OCI-M2 (cell line): ENCODE data around the gene TRMO.
A peak's percentile ranks its signal among the peaks of the same experiment; 100 is the strongest.
"Not testable (repeated sequence)": the region's sequence is repeated elsewhere in the genome, so short reads cannot be mapped to it uniquely, and the experiment has no call there.

Experiments
- DNase-seq: peaks from one replicate; lab custom pipeline; 2025; ENCODE audit not compliant: unreplicated experiment; lab: John Stamatoyannopoulos, UW

The TRMO gene, protein sequence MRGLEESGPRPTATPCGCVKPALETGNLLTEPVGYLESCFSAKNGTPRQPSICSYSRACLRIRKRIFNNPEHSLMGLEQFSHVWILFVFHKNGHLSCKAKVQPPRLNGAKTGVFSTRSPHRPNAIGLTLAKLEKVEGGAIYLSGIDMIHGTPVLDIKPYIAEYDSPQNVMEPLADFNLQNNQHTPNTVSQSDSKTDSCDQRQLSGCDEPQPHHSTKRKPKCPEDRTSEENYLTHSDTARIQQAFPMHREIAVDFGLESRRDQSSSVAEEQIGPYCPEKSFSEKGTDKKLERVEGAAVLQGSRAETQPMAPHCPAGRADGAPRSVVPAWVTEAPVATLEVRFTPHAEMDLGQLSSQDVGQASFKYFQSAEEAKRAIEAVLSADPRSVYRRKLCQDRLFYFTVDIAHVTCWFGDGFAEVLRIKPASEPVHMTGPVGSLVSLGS

DNA sequence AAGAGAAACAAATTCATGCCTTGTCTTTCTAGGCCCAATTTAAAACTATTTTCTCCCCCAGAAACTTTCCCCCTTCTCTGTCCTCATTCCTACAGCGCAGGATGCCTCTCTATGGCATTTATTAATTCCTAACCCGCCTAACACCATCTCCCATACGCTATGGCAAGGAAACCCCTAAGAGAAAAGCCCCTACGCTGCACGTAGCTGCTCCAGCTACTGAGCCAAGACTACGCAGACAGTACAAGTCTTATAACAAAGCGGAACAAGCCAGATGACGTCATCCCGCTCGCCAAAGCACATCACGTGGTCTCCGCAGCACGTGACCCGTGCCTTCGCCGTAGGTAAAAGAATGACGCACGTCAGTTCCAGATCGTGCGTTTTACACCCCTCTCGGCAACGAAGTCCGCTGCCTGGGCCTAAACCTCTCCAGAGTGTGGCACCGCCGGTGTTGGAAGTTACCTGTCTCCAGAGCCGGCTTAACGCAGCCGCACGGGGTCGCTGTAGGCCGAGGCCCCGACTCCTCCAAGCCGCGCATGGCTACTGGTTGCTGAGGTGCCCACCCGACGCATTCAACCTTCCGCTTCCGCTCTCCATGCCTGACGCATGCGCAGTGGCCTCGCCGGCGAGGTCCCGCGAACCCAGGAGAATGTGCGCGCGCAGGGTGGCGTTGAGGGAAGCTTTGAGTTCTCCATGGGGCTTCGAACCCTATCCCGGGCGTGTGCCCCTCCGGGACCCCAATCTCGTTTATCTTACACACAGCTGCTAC, at the start of gene TRMO:
TSS of gene TRMO (minus strand) at position 542 of the 766 bp plus-strand sequence. CDS start at position 535, 7 bp downstream.
- peak; percentile 97 for DNase-seq

DNA sequence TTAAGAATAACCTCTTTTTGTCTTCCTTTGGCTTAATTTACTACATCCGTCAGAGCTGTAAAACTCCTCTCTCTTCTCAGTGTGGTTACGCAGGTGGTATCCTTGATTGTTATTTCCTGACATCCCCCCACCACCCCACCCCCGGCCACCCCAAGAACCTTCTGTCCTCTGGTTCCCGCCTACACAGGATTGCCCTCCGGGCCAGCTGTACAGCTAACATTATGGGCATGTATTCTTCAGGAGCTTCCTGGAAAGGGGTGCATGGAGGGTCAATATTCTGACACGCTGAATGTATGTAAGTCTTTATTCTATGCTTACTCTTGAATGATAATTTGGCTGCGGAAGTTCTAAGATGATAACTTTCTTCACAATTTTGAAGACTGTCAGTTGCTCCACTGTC, 47.9 kb upstream of the TRMO start:
- DNase-seq, result no peak

DNA sequence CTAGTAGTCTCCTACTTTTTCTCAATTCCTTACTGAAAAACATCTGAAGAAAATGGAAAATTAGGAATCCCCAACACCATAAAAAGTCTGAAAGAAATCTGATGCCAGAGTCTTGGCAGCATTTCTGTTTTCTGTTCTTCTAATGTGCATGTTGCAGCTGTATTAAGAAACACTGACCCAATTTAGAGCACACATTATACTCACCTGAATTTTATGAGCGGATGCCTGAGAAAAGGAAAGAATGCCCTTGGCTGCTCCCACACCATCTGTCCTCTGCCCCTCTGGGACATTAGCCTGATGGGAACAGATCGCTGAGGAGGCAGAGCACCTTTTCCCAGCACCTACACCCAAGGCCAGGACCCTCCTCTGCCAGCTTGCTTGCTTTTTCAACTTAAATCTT, 46.7 kb upstream of the TRMO start:
- no peak for DNase-seq

DNA sequence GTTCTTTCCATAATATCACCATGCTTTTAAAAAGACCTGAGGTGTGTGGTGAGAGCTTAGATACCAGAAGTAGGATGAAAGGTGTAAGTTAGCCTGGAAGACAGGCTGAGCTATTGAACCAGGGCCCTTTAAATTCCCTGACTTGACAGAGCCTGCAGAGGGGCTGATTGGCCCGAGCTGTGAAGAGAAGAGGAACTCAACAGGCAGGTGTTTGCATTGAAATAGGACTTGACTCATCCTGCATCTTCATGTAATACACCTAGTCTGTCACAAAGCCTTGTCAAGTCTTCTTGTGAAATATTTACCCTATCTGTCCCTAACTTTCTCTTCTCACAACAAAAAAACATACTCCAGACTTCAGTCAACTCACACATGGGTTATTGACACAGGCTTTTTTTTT, 44.2 kb upstream of the TRMO start:
- no peak for DNase-seq

DNA sequence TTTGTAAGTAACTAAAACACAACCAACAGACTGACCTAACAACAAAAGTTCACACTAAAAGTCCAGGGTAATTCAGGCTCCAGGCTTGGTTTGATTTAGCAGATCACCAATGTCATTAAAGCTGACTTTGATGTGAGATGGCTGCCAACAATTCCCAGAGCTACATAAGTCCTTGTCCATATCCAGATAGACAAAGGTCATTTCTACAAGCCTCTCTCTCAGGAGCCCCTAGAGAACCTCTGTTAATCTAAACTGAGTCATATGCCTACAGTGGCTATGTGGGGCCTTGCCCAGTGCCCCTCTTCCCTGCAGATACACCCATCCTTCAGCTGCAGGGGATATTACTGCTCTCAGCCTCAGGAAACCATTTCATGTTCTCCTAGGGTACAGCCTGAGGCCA, 42.6 kb upstream of the TRMO start:
- DNase-seq, result no peak

DNA sequence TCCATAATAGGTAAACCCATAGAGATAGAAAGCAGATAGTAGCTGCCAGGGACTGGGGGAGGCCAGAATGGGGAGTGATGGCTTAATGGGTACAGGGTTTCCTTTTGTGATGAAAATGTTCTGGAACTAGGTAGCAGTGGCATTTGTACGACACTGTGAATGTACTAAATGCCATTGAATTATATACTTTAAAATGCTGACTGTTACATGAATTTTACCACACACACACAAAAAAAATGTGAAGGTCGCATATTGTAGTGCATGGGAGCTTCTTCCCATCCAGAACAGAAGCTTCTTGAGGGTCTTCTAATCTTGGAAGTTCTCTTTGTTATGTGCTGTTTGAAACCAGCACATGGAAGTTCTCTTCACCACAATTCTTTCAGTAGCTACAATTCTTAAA, 40.9 kb upstream of the TRMO start:
- DNase-seq, result no peak

DNA sequence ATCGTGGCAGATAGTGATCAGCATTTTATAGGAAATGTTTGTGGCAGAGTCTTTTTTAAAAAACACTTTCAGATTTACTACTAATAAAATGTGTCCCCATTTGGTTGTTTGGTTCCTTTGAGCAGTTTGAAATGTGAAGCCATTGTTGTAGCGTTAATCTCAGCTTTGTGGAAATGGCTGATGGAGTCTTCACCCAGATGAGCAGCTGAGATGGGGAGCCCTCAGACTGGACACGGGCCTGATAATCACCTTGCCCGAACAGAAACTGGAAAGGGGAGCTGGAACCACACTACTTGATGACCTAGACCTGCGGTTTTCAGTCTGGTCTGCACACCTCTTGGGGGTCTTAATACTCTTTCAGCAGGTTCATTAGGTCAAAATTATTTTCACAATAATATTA, 40.3 kb upstream of the TRMO start:
- no peak for DNase-seq

DNA sequence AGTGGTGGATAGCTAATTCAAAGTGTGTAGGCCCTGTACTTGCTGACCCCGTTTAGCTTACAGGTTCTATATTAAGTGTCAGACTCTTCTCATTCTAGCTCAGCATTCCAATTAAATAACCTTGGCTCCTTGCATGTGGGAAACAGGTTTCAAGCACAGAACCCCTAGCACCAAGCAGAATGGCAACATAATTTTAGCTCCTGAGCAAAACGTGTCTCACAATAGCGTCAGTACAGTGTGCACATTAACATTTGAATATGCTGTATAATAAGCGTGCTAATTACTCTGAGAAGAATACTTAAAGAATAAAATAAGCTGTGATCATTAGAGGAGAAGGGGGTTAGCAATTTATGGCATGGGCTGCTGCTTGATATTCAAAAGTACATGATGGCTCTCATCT, 39.8 kb upstream of the TRMO start:
- DNase-seq, result no peak

DNA sequence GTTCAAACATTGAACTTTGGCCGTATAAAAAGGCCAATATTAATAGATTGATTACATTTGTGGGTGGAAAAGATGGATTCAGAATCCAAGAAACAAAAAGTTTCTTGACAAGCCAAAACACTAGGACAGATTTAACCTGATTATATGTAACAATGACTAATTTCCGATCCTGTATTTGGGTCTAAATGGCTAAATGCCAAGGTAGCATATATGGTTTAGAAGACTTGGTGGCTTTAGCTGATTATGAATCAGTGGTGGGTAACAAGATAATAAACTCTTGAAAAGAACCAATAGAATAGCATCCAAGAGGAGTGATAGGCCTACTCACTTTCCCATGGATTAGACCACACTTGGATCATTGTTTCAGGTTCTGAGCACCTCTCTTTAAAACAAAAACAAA, 39.1 kb upstream of the TRMO start:
- DNase-seq, result no peak

DNA sequence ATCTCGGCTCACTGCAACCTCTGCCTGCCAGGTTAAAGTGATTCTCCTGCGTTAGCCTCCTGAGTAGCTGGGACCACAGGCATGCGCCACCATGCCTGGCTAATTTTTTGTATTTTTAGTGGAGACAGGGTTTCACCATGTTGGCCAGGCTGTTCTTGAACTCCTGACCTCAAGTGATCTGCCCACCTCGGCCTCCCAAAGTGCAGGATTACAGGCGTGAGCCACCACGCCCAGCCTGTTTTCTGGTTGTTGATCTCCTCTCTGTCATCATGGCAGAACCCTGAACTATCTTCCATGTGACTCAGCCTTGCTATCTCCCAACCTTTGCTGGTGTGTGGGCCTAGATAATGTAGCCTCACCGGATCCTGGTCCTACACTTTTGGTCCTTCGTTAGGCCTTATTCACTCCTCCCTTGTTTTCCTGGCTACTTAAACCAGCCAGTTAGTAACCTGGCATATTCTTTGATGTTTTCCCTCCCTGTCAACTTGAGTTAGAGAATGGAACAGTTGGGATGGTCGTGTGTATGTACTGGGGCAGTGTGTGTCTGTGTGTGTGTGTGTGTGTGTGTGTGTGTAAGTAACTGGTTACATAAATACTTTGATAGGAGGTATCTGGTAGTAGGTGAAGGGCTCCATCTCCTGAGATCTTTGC, 38.5 kb upstream of the TRMO start:
- DNase-seq, result peak; percentile 66

DNA sequence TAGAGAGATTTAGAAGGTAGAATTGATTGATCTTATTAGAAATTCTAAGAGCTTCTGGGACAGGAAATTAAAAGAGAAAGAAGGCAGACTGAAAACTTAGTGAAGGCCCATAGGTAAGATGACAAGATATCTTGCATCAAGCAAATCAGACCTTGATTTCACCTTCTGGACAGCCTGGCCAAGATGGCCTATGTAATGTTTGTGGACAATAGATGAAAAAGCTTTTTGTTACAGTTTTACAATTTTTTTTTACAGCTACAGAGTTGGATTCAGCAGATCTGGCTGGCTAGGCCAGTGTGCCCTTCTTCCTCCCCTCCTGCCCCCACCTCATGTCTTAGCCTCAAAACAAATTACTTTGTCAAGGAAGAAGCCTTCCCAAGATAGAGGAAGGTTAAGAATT, 37.3 kb upstream of the TRMO start:
- no peak for DNase-seq

DNA sequence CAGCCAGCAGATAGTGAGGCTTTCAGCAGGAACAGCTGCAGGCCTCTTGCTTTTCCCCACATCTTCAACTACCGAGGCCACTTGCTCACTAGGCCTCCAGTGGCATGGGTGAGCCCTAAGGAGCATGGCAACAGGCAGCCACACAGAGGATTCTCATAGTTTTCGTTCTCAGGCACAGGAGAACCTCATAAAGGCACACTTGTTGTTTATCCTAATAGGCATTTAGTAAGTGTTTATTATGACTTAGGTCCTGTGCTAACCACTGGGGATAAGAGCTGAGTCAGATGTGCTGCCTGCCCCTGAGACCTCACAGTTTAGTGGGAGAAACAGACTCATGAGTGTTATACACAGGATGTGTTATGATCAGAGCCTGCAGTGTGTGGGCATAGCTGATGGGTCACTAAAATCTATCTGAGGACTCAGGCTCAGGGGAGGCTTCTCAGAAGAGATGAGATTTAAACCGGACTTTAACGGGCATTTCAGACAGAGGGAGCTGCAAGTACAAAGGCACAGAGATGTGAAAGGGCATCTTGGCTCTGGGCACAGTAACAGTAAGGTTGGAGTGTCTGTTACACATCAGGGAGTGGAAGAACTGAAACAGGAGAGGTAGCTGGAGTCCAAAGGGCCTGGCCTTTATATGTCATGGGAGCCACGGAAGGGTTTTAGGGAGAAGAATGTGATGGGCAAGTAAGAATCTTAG, 36.7 kb upstream of the TRMO start:
- DNase-seq, result no peak

DNA sequence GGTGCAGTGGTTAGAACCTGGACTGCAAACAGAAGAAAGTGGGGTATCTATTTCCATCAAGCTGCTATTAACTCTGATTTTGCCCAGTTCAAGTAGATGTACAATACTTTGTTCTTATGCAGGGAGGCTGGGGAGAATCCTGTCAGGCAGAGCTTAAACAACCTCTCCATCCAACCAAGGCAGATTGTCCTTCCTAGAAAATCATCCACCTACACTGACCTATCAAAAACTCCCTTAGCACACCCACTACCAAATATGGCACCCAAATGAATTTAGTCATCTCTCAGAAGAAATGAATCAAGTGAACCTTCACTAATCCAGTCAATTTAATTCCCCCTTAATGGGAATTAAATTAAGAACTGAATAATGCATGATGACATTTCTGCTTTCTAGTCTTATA, 34.0 kb upstream of the TRMO start:
- DNase-seq, result no peak

DNA sequence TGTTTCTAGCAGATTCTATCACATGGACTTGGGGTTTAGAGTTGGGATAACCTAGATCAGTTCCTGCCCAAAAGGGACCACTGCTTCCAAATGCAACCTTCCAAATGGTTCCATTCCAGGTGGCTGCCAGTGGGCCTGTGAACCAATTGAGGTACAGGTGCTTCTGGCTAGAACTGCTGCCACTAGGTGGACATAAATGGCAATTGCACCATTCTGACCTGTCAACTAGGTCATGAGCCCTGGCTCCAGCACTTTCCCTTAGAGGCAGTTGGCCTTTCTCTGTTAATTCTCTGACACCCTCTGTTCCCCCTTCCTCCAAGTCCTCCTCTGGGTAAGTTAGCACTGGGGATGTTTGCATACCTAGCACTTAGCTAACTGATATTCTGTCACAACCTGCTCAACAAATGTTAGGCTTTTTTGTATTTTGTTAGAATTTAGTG, 32.3 kb upstream of the TRMO start:
- no peak for DNase-seq

DNA sequence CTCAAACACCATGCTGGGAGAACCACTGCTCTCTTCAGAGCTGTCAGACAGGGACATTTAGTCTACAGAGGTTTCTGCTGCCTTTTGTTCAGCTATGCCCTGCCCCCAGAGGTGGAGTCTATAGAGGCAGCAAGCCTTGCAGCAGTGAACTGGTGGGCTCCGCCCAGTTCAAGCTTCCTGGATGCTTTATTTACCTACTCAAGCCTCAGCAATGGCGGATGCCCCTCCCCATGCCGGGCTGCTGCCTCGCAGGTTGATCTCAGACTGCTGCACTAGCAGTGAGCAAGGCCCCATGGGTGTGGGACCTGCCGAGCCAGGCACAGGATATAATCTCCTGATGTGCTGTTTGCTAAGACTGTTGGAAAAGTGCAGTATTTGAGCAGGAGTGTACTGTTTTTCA, 28.6 kb upstream of the TRMO start:
- not testable (repeated sequence) for DNase-seq

DNA sequence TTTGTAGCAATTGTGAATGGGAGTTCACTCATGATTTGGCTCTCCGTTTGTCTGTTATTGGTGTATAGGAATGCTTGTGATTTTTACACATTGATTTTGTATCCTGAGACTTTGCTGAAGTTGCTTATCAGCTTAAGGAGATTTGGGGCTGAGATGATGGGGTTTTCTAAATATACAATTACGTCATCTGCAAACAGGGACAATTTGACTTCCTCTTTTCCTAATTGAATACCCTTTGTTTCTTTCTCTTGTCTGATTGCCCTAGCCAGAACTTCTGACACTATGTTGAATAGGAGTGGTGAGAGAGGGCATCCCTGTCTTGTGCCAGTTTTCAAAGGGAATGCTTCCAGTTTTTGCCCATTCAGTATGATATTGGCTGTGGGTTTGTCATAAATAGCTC, 24.8 kb upstream of the TRMO start:
- not testable (repeated sequence) for DNase-seq

DNA sequence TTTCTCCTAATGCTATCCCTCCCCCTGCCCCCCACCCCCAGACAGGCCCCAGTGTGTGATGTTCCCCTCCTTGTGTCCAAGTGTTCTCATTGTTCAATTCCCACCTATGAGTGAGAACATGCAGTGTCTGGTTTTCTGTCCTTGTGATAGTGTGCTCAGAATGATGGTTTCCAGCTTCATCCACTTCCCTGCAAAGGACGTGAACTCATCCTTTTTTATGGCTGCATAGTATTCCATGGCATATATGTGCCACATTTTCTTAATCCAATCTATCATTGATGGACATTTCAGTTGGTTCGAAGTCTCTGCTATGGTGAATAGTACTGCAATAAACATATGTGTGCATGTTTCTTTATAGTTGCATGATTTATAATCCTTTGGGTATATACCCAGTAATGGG, 23.2 kb upstream of the TRMO start:
- DNase-seq, result not testable (repeated sequence)

DNA sequence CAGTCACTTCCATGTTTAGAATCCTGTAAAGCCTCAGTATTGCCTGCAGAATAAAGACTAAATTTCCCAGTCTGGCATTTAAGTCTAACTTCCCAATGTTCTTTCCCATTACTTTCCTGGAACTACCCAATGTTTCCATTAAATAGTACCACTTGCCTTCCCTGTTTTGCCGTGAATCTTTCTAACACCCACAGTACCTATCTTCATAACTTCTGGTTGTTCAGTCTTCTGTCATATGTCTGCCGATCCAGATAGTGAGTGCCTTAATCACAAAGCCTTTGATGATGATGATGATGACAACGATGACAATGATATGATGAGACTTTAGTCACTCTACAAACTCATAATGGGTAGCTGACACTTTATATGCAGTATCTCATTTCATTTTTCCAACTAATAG, 22.3 kb upstream of the TRMO start:
- no peak for DNase-seq

DNA sequence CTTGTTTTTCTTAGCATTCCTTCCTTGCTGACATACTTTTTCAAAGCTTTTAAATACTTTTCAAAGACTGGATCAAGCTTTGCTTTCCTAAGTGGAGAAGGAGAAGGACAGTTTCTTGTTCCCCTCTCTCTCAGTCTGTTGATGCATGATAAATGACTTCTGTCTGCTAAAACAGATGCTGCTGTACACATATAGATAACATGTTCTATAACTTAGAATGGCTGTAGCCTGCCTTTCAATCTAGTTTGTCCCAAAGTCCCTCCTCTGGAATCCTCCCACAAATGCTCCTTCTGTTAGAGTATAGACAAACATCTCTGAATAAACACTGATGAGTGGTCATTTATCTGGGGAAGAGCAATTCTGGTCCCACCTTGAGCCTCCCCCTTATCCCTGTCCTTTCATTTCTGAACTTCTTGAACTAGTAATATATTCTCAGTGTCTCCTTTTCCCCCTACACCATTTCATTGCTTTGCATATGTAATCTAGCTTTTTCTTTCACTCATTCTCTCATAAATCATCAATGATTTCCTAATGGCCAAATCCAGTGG, 21.1 kb upstream of the TRMO start:
- peak; percentile 33 for DNase-seq

DNA sequence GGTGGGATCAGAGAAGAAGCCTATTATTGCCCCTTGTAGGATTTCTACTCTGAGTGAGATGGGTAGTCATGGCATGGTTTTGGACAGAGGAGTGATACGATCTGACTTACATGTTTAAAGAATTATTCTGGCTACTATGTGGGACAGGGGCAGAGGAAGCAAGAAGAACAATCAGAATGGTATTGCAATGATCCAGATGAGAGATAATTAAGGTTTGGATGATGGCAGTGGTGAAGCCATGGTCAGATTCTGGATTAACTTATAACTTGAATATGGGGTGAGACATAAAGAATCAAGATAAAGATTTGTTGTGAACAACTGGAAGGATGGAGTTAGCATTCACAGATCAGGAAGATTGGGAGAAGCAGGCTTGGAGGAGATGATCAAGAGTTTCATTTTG, 19.0 kb upstream of the TRMO start:
- DNase-seq, result no peak

DNA sequence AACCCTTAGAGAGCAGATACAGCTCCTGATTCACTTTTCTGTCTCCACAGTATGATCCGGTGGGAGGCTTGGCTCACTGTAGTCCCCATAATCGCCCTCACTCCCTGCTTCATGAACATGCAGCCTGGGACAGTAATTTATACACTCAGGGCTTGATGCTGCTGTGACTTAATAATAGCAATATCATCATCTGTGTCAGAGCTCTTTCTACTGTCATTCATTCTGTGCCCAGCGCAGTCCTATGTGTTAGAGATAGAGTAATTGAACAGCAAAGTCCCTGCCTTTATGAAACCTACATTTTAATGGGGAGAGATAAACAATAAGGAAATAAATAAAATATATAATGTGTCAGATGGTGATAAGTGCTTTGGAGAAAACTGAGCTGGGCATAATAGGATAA, 18.4 kb upstream of the TRMO start:
- DNase-seq, result no peak
